Renal pelvis (tissue), 4 donors: ENCODE results near the gene PICALM. TPM values are rescaled to one million over a fixed set of nuclear protein-coding genes. Genes with fewer than 3 reads are reported as not detected.
A peak's percentile ranks its signal among the peaks of the same experiment; 100 is the strongest.

Experiments
- DNase-seq: peaks from one replicate; pipeline ENCODE4 v3.0.0-alpha.2; 2013
- polyA plus RNA-seq, 3 donors: library from polyadenylated mRNA; unstranded; fragments of 120-200 nt; gene quantifications; one replicate each; pipeline ENCODE4 v1.2.1, GENCODE V29; 2013; ENCODE audit not compliant: insufficient read length in 3 of 3

PICALM gene
- polyA plus RNA-seq, 3 donors = 223 to 279 (median 243) TPM

DNA sequence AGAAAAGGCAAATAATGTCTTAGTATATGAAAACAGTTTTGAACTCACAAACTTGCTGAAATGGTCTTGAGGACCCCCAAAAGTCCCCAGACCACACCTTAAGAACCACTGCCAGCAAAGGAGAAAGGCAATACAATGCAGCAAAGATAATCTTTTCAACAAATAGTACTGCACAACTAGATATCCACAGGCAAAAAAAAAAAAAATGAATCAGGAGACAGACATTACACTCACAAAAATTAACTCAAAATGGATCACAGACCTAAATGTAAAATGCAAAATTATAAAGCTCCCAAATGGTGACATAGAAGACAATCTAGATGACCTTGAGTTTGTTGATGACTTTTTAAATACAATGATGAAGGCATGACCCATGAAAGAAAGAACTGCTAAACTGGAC lies 8.3 kb downstream of the PICALM start:
- no peak for DNase-seq

DNA sequence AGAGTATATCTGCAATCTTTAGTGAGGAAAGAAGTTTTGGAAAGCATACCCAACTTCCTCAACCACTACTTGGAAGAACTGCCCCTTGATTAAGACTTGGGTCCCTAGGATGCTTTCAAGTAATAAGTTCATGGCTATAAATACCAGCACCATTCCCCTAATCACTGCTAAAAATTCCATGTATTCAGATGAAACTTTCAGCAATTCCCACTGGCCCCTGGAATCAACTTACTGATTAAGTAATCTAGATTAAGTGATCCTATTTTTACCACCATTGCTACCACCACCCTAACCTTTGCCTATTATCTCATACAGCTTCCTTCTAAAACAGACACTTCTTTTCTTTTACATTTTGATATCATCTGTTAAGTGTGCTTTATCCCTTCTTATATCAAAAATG lies 10.5 kb downstream of the PICALM start:
- DNase-seq = no peak

DNA sequence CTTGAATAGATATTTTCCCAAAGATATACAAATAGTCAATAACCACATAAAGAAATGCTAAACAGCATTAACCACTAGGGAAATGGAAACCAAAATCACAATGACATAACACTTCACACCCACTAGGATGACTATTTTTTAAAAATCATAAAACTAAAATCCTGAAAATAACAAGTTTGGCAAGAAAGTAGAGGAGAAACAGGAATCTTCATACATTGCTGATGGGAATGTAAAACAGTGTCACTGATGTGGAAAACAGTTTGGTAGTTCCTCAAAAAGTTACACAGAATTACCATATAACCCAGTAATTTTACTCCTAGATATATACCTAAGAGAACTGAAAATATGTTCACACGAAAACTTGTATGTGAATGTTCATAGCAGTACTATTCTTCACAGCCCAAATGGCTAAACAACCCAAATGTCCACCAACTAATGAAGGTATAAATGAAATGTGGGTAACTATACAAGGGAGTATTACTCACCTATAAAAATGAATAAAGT lies 12.5 kb downstream of the PICALM start:
- DNase-seq = no peak

- DNase-seq = no peak
Measured at GRCh38 chr11:86052693-86053641, 15.9 kb downstream of the PICALM start.

DNA sequence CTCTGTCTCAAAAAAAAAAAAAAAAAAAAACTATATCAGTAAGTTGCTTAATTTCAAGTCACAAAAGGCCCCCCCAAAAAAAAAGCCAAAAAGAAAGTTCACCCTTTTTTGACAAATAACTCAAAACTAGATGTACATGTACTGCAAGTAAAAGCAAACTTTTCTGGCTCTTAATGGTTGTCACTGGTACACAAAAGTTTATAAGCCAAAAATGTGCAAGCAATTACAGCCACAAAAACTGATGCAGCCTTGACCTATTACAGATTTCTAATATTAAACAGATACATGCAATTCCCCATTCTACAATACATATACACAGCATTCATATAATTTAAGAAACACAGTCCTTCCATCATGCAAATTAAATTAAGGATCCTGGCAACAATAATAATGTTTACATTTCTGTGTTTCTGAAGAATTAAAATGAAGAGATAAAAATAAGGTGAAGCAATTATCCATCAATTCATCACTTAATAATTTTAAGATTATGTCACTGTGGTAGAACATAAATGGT lies 18.6 kb downstream of the PICALM start:
- DNase-seq = no peak

GRCh38 chr11:86047275-86047991 lies 21.5 kb downstream of the PICALM start:
- no peak for DNase-seq

DNA sequence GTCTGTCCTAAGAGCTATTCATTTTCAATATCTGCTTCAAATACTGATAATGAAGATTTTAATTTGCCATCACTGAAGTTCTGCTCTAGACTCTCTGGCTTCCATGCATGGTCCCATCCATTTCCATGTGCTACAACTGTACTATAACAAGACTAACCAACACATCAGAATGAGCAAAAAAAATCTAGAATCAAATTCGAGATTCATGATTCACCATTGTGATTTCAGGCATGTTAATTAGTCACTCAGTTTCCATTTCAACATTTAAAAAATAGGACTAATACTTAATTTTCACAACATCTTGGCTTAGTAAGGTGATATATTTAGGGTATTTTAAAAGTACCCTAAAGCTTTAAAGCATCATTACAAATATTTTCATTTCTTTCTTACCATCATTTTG lies 22.8 kb downstream of the PICALM start:
- DNase-seq = no peak

DNA sequence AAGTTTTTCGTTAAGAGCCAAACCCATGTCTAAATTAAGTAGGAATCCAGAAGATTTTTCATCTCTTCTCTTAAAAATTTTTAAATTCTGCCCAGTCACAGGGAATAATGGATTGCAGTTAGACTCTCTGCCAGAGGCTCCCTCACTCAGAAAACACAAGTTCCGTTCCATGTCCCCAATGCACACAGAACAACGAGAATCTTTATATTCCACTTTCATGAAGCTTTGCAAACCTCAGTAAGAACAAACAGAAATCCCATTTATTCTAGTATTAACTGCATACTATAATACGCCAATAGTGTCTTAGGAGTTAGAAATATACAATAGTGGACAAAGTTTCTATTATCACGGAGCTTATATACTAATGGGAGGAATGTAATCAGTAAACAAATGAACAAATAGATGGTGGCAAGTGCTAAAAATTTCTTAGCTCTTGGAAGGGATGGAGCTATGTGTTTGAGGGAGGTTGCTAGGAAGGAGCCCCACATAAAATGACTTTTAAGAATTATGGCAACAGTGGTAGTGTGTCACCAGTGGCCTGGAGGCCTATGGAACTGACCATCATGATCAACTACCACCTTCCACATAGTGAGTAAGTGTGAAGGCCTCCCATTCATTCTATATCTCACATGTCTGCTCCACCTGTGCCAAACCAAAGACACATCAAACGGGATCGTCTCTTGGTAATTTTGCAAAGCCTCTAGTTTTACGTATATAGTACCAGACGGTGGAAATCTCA lies 24.9 kb downstream of the PICALM start:
- no peak for DNase-seq

- DNase-seq = peak; percentile 94
Measured at GRCh38 chr11:86041975-86042378, 26.9 kb downstream of the PICALM start.

DNA sequence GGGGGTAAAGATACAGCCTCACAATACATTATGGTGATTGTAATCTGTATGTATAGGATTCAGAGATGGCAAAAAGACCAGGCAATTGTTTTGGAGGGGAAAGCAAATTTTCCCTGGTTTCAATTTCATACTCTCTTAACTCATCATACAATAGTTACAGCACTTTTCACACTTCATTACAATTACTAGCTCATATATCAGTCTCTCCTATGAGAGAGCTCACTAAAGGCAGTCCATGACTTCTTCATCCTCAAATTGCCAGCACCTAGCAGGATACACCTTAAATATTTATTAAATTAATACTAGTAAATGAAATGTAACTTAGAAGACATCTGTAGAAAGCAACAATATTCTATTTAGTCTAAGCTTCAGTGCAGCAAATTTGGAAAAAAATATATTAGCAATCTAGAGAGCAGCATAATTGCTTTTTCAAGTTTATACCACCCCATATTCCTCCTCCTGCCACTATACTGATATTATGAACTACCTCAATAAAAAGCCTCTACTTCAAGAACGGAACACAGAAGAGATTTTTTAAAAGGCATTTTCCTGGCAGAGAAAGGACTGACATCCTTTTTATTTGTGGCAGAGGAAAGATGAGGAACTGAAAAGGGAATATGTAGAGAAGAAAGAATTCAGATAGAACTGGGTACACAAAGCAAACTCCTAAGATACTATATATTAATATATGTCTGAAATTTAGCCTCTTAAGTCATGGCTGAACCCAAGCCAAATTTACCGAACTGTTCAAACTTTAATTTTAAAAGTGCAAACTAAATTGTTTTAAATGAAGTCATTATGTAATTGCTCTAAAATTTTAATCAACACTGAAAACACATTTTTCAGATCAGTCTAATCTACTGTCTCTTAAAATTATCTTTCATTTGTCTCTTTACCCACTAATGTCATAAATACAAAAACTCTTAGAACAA lies 27.7 kb downstream of the PICALM start:
- no peak for DNase-seq

DNA sequence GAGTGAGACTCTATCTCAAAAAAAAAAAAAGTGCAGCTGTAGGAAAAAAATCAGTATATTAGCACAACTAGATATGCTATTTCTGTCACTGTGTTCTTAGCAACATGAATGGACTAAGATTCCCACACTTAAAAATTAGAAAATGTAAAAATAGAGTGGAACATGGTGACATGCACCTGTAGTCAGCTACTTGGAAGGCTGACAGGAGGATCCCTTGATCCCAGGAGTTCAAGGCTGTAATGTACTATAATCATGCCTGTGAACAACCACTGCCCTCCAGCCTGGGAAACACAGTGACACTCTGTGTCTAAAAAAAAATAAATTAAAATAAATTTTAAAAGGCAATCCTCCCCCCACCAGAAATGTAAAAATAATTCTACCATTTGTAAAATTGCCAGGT lies 29.8 kb downstream of the PICALM start:
- DNase-seq = no peak

DNA sequence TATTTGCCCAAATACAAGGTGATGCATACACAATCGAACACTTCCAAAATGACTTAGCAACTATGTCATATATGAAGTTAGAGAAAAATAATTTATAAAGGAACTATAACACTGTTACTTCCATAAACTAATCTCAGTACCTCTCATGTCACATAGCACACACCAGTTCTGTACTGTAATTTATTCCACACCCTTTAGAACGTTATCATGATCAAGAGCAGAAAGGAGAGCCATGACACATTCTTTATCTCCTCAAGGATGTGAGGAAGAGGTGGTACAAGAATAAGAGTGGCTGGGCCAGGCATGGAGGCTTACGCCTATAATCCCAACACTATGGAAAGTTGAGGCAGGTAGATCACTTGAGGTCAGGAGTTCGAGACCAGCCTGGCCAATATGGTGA lies 31.1 kb downstream of the PICALM start:
- no peak for DNase-seq

GRCh38 chr11:86035920-86036319 lies 33.0 kb downstream of the PICALM start:
- no peak for DNase-seq

DNA sequence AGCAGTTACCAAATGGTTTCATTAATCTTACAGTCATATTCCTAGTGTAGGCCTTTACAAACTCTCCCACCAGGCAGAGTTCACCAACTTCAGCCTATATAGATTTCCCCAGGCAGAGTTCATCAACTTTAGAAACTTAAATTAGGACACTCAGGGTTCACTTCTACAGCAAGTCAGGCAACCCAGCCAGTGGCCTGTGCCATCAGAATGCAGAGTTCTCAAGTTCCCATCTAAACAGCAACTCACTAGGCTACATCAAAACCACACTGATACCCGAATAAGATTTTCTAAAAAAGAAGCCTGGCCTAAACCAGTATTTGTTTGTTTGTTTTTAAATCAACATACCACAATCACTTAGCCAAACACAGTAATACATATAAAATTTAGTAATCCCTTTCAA lies 33.7 kb downstream of the PICALM start:
- peak; percentile 16 for DNase-seq

DNA sequence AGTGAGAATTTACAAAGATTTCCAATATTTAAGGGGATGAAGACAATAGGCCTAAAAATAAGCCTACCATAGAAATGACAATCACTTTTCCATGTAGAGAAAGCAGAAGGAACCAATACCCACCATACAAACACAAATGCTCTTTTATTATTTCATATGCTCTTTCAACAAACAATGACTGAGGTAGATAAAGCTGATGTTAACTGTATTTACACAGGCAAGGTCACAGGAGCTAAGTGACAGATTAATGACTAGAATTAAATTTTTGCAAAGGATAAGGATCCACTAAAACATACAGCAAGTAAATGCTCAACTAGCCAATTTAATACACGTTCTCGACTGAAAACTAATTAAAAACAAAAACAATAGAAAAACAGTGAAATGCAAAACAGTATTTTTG lies 34.2 kb downstream of the PICALM start:
- no peak for DNase-seq

GRCh38 chr11:86021377-86021776 lies 47.5 kb downstream of the PICALM start:
- no peak for DNase-seq

DNA sequence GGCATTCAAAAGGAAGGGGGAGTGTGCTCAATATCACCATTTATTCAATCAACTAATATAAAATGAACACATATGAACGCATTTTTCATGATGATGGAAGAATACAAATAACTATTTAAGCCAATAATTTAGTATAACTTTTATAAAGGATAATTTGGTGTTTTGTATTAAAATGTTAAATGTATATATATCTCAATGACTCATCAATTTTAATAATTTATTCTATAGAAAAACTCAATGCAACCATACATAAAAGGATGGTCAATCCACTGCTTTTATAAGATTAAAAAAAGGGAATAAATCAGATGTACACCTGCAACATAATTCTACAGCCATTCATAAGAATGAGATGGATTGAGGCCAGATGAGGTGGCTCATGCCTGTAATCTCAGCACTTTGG lies 50.6 kb downstream of the PICALM start:
- DNase-seq = no peak

DNA sequence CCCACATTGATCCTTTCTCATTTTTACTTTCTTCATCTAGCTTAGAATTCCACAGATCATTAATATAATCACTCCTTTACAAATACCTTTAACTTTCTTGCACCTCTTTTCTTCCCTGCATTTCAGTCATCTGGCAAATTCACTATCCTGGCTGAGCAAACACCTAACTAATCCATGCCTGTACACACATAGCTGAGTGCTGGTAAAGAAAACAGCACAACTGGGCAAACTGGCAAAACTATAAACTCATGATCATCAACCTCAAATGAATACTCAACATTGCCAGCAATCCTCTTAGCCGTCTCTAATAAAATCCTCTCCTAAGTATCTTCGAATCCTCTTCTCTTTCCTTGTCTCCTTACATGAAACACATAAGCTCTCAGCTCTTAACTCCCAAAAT lies 52.4 kb downstream of the PICALM start:
- DNase-seq = no peak

DNA sequence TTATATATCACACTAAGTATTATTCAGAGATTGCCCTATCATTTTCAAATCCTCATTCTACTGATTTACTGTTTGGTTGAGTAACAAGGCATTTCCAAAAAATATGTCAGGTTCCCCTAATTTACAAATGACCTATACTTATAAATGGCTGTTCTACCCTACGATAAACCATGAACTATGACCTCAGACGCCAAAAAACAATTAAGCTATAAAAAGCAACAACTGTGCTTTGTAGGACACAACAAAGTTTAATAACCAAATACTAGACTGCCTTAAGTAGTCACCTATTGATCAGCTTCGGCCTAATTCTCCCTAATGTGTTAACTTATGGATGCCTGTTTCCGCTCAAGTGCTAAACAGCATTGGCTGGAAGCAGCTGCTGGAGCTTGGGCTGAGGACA lies 53.2 kb downstream of the PICALM start:
- DNase-seq = no peak

DNA sequence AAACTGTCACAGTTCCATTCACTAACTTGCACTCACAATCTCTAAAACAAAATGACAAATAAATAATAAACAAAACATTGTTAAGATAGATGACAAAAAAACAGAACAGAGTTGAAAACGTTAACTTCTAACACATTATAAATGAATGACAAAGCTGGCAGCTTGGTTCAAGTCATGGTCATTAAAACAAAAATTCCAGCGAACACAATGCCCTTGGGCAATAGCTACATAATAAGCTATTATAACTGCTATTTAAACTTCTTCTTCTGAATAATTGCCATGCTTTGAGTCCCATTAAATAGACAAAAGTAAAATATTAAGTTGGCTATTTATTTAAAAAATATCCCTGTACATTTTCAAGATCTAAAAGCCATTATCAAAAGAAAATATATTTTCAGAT lies 54.7 kb downstream of the PICALM start:
- peak; percentile 1 for DNase-seq

GRCh38 chr11:86013713-86014112 lies 55.2 kb downstream of the PICALM start:
- no peak for DNase-seq
